GM19467 (cell line): ENCODE results near the gene HORMAD1.
"Not testable (repeated sequence)": the region's sequence is repeated elsewhere in the genome, so short reads cannot be mapped to it uniquely, and the experiment has no call there.

Experiments used
- ATAC-seq: cut with Tn5 transposase; IDR thresholded peaks from one replicate; pipeline ENCODE4 v1.9.1; 2021; ENCODE audit warnings: mild to moderate bottlenecking, moderate library complexity; ENCODE audit not compliant: unreplicated experiment

HORMAD1 gene

GRCh38 chr1:150696995-150697927 is 23.4 kb downstream of the HORMAD1 start, which contains the start of gene GOLPH3L:
Gene GOLPH3L (minus strand): TSS chr1:150697154. CDS start chr1:150694838, 2,316 bp downstream.
- ATAC-seq = peak; percentile 98

- no peak for ATAC-seq
Measured at GRCh38 chr1:150696590-150696989, 24.1 kb downstream of the HORMAD1 start.

GRCh38 chr1:150696162-150696561 is 24.5 kb downstream of the HORMAD1 start:
- ATAC-seq = no peak

GRCh38 chr1:150695561-150695960 is 25.1 kb downstream of the HORMAD1 start:
- ATAC-seq = no peak

GRCh38 chr1:150692720-150693119 is 28.0 kb downstream of the HORMAD1 start:
- no peak for ATAC-seq

GRCh38 chr1:150688763-150689162 is 31.9 kb downstream of the HORMAD1 start:
- ATAC-seq = no peak

- no peak for ATAC-seq
Measured at GRCh38 chr1:150686275-150686674, 34.4 kb downstream of the HORMAD1 start.

GRCh38 chr1:150683914-150684313 is 36.8 kb downstream of the HORMAD1 start:
- ATAC-seq = no peak

- ATAC-seq = no peak
Measured at GRCh38 chr1:150678988-150679387, 41.7 kb downstream of the HORMAD1 start.

GRCh38 chr1:150674881-150675280 is 45.8 kb downstream of the HORMAD1 start:
- ATAC-seq = no peak

GRCh38 chr1:150663321-150663720 is 57.4 kb downstream of the HORMAD1 start:
- no peak for ATAC-seq

- ATAC-seq = no peak
Measured at GRCh38 chr1:150662811-150663210, 57.9 kb downstream of the HORMAD1 start.

- no peak for ATAC-seq
Measured at GRCh38 chr1:150661156-150661555, 59.5 kb downstream of the HORMAD1 start.

- ATAC-seq = no peak
Measured at GRCh38 chr1:150660584-150660983, 60.1 kb downstream of the HORMAD1 start.

- ATAC-seq = not testable (repeated sequence)
Measured at GRCh38 chr1:150657064-150657463, 63.6 kb downstream of the HORMAD1 start.

- ATAC-seq = not testable (repeated sequence)
Measured at GRCh38 chr1:150654635-150655034, 66.1 kb downstream of the HORMAD1 start.

- ATAC-seq = no peak
Measured at GRCh38 chr1:150650193-150650592, 70.5 kb downstream of the HORMAD1 start.

- ATAC-seq = no peak
Measured at GRCh38 chr1:150649441-150650075, 71.1 kb downstream of the HORMAD1 start.
